ENCODE data around the gene SCGB1C1. TPM values are rescaled to one million over a fixed set of nuclear protein-coding genes. Genes with fewer than 3 reads are reported as not detected.

Gene SCGB1C1
- total RNA-seq, 2 donors from 2014 or later: not detected

DNA sequence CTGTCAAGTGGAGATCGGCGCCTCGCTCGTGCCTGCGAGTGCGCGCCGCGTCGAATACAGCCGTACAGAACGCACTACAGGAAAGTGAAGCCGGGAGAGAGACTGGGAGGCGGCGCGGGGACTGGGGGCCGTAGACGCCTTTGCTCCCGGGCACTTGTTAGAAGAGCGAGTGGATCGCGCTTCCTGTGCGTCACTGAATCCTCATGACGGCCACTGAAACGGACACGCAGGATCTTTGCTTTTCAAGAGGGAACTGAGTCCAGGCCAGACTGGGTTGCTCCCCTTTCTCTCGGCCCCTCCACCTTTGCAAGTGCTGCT, 14.9 kb downstream of the SCGB1C1 start:
- no peak for DNase-seq
- Histone ChIP-seq H3K27ac (peak overlapping the region; percentile 100), H3K9ac (ENCODE audit: low read depth in 2 of 2, low read length in 2 of 2) (peak overlapping the region; percentile 98 to 100), H3K36me3 (peaks cover 24% of the 10 kb centered on the region), H3K4me1 (peaks cover 21% of the 10 kb centered on the region), H3K27me3 (no peaks in the 10 kb centered on the region), H3K4me3 (peak overlapping the region; percentile 99), H3K9me3 (no peaks in the 10 kb centered on the region)
- intact Hi-C loops (cut with DNase I): no loop called here
- no peak for TF ChIP-seq CTCF (IDR thresholded peaks at IDR 0.05)

DNA sequence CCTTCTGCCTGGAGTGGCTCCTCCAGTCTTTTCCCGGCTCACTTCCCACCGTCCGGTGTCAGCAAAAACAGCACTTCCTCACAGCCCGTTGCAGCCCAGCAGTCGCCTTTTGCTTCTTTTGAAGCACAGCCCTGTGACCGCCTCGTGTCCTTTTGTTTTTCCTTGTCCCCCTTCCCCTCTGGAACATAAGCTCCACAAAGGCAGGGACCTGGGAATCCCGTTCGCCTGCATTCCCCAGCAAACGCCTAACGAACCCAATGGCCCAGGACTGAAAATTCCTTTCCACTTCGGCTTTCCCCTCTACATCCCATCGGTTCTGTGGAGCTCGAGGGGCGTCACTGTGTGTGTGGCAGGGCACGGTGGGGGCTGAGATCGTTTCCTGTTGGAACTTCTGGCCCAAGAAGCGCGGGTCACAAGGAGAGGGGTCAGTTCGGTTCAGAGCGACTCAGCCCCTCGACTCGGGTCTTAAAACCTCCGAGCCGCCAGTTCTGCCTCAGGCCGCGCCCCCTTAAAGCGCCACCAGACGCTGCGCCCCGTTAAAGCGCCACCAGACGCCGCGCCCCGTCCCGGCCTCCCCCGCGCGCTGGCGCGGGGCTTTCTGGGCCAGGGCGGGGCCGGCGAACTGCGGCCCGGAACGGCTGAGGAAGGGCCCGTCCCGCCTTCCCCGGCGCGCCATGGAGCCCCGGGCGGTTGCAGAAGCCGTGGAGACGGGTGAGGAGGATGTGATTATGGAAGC, 15.5 kb downstream of the SCGB1C1 start:
- Histone ChIP-seq H3K27ac (peak overlapping the region; percentile 100), H3K27me3 (no peaks in the 10 kb centered on the region), H3K9ac (ENCODE audit: low read depth in 2 of 2, low read length in 2 of 2) (peak overlapping the region; percentile 98 to 100), H3K9me3 (no peaks in the 10 kb centered on the region), H3K4me1 (peaks cover 21% of the 10 kb centered on the region), H3K4me3 (peak overlapping the region; percentile 99), H3K36me3 (peaks cover 29% of the 10 kb centered on the region)
- intact Hi-C loops (cut with DNase I): no loop called here
- peak; percentile 83 for DNase-seq
- TF ChIP-seq CTCF (IDR thresholded peaks at IDR 0.05): no peak

GRCh38 chr11:208917-209260, 16.0 kb downstream of the SCGB1C1 start:
- no peak for DNase-seq
- Histone ChIP-seq H3K27me3 (no peaks in the 10 kb centered on the region), H3K4me1 (peaks cover 21% of the 10 kb centered on the region), H3K27ac (peak overlapping the region; percentile 100), H3K36me3 (peaks cover 29% of the 10 kb centered on the region), H3K9me3 (no peaks in the 10 kb centered on the region), H3K9ac (ENCODE audit: low read depth in 2 of 2, low read length in 2 of 2) (peak overlapping the region; percentile 71 to 100), H3K4me3 (peak overlapping the region; percentile 99)
- intact Hi-C loops (cut with DNase I): no loop called here
- TF ChIP-seq CTCF (IDR thresholded peaks at IDR 0.05): no peak

DNA sequence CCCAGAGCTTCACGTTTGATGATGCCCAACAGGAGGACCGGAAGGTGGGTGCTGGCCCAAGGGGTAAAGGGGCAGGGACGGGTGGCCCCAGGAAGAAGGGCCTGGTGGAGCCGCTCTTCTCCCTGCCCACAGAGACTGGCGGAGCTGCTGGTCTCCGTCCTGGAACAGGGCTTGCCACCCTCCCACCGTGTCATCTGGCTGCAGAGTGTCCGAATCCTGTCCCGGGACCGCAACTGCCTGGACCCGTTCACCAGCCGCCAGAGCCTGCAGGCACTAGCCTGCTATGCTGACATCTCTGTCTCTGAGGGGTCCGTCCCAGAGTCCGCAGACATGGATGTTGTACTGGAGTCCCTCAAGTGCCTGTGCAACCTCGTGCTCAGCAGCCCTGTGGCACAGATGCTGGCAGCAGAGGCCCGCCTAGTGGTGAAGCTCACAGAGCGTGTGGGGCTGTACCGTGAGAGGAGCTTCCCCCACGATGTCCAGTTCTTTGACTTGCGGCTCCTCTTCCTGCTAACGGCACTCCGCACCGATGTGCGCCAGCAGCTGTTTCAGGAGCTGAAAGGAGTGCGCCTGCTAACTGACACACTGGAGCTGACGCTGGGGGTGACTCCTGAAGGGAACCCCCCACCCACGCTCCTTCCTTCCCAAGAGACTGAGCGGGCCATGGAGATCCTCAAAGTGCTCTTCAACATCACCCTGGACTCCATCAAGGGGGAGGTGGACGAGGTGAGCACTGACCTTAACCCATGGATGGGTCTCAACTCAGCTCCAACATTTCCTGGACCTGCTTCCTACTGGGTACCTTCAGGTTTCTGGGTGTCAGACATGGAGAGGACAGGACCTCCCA, 16.6 kb downstream of the SCGB1C1 start:
- H3K4me3 ChIP-seq: peak overlapping the region; percentile 99
- H3K9ac ChIP-seq (ENCODE audit: low read depth in 2 of 2, low read length in 2 of 2): peak overlapping the region; percentile 71 to 100
- peak; percentile 19 for DNase-seq
- H3K36me3 ChIP-seq: peaks cover 24% of the 10 kb centered on the region
- H3K4me1 ChIP-seq: peaks cover 21% of the 10 kb centered on the region
- H3K27me3 ChIP-seq: no peaks in the 10 kb centered on the region
- peak overlapping the region; percentile 100 for H3K27ac ChIP-seq
- intact Hi-C loops (cut with DNase I): no loop called here
- TF ChIP-seq CTCF (IDR thresholded peaks at IDR 0.05): no peak
- H3K9me3 ChIP-seq: no peaks in the 10 kb centered on the region

- no peak for TF ChIP-seq CTCF (IDR thresholded peaks at IDR 0.05)
- H3K9ac ChIP-seq (ENCODE audit: low read depth in 2 of 2, low read length in 2 of 2): peak overlapping the region in 1 of 2 donors; percentile 100
- peak; percentile 15 for DNase-seq
- H3K27ac ChIP-seq: no peak overlapping the region
- H3K4me1 ChIP-seq: peaks cover 21% of the 10 kb centered on the region
- H3K4me3 ChIP-seq: no peak overlapping the region
- H3K9me3 ChIP-seq: no peaks in the 10 kb centered on the region
- no peaks in the 10 kb centered on the region for H3K27me3 ChIP-seq
- peaks cover 25% of the 10 kb centered on the region for H3K36me3 ChIP-seq
- intact Hi-C loops (cut with DNase I): no loop called here
Observed at GRCh38 chr11:210122-210802, 17.4 kb downstream of the SCGB1C1 start.

Data from colonic mucosa (tissue), 4 donors.